ENCODE data around the gene EHD2.
A peak's percentile ranks its signal among the peaks of the same experiment; 100 is the strongest.
"Not testable (repeated sequence)": the region's sequence is repeated elsewhere in the genome, so short reads cannot be mapped to it uniquely, and the experiment has no call there.

Gene EHD2, protein sequence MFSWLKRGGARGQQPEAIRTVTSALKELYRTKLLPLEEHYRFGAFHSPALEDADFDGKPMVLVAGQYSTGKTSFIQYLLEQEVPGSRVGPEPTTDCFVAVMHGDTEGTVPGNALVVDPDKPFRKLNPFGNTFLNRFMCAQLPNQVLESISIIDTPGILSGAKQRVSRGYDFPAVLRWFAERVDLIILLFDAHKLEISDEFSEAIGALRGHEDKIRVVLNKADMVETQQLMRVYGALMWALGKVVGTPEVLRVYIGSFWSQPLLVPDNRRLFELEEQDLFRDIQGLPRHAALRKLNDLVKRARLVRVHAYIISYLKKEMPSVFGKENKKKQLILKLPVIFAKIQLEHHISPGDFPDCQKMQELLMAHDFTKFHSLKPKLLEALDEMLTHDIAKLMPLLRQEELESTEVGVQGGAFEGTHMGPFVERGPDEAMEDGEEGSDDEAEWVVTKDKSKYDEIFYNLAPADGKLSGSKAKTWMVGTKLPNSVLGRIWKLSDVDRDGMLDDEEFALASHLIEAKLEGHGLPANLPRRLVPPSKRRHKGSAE

GRCh38 chr19:47713046-47714021, at the start of gene EHD2:
Gene EHD2, plus strand, starts transcription at chr19:47713422. Its CDS starts 3,191 bp downstream, at chr19:47716613.
- DNase-seq (ENCODE audit: low read depth), result peak; percentile 37

- no peak for DNase-seq (ENCODE audit: low read depth)
Measured at GRCh38 chr19:47663435-47663910, 49.7 kb upstream of the EHD2 start.

- DNase-seq (ENCODE audit: low read depth), result no peak
Measured at GRCh38 chr19:47663911-47664771, 49.1 kb upstream of the EHD2 start.

GRCh38 chr19:47668556-47668955, 44.7 kb upstream of the EHD2 start:
- DNase-seq (ENCODE audit: low read depth), result not testable (repeated sequence)

- no peak for DNase-seq (ENCODE audit: low read depth)
Measured at GRCh38 chr19:47670736-47671135, 42.5 kb upstream of the EHD2 start.

DNA sequence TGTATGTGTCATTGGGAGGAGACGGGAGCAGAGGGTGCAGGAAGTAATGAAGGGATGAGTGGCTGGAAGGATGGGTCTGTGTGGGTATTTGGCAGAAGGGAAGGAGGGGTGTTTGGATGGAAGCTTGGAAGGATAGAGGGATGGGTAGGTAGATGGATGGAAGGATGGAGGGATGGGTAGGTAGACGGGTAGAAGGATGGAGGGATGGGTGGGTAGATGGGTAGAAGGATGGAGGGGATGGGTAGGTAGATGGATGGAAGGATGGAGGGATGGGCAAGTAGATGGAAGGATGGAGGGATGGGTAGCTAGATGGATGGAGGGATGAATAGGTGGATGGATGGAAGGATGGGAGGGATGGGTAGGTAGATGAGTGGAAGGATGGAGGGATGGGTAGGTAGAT, 41.7 kb upstream of the EHD2 start:
- no peak for DNase-seq (ENCODE audit: low read depth)

DNA sequence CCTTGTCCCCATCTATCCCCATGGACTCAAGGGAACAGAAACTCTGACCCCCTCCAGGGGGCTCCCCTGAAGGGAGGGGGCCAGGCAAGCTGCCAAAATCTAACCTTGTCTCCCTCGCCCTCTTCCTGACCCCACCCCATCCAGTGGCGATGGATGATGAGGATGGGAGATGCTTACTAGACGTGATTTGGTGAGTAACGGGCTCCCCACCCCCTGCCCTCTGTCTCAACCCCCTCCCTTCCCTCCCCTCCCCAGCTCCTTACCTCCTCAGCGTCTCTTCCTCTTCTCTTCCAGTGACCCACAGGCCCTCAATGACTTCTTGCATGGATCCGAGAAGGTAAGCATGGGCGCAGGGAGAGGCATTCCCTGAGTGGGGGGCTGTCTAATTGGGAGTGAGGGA, 39.8 kb upstream of the EHD2 start:
- no peak for DNase-seq (ENCODE audit: low read depth)

DNA sequence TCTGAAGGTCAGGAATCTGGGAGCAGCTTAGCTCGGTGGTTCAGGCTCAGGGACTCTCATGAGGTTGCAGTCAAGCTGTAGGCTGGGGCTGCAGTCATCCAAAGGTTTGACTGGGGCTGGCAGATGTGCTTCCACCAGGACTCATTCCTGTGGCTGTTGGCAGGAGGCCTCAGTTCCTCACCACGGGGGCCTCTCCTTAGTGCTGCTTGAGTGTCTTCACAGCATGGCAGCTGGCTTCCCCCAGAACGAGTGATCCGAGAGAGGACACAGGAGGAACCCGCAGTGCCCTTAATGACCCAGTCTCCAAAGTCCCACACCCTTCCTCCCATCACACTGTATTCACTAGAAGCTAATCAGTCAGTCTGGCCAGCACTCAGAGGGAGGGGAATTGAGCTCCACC, 38.7 kb upstream of the EHD2 start:
- no peak for DNase-seq (ENCODE audit: low read depth)

GRCh38 chr19:47675271-47675670, 38.0 kb upstream of the EHD2 start:
- no peak for DNase-seq (ENCODE audit: low read depth)

DNA sequence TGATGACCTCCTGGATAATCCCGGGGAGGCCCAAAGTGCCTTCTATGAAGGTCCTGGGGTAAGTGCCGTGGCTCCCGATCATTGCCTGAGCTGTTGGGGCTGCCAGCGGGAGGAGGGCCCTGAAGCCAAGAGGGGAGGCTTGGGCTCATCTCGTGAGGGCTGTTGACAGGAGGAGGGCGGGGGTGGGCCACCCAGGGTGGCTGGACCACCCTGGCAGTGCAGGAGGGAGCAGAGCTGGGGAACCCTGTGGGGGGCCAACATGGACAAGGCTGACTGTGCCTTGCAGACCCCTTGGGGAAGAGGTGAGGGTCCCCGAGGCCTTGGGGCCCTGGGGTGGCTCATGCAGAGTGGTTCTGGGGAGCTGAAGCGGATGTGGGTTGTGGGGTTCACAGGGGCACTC, 37.4 kb upstream of the EHD2 start:
- no peak for DNase-seq (ENCODE audit: low read depth)

- no peak for DNase-seq (ENCODE audit: low read depth)
Measured at GRCh38 chr19:47676811-47677210, 36.4 kb upstream of the EHD2 start.

GRCh38 chr19:47679251-47679900, 33.8 kb upstream of the EHD2 start:
- DNase-seq (ENCODE audit: low read depth), result no peak

DNA sequence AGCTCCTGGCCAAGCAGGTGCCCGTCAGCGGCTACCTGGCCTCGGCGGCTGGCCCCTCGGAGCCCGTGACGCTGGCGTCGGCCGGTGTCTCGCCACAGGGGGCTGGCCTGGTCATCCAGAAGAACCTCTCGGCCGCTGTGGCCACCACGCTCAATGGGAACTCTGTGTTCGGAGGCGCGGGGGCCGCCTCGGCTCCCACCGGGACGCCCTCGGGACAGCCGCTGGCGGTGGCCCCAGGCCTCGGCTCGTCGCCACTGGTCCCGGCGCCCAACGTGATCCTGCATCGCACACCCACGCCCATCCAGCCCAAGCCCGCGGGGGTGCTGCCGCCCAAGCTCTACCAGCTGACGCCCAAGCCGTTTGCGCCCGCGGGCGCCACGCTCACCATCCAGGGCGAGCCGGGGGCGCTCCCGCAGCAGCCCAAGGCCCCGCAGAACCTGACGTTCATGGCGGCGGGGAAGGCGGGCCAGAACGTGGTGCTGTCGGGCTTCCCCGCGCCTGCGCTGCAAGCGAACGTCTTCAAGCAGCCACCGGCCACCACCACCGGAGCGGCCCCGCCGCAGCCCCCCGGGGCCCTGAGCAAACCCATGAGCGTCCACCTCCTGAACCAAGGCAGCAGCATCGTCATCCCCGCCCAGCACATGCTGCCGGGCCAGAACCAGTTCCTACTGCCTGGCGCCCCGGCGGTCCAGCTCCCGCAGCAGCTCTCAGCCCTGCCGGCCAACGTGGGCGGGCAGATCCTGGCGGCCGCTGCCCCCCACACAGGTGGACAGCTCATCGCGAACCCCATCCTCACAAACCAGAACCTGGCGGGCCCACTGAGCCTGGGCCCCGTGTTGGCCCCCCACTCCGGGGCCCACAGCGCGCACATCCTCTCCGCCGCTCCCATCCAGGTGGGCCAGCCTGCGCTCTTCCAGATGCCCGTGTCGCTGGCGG, 33.0 kb upstream of the EHD2 start:
- DNase-seq (ENCODE audit: low read depth), result no peak

DNA sequence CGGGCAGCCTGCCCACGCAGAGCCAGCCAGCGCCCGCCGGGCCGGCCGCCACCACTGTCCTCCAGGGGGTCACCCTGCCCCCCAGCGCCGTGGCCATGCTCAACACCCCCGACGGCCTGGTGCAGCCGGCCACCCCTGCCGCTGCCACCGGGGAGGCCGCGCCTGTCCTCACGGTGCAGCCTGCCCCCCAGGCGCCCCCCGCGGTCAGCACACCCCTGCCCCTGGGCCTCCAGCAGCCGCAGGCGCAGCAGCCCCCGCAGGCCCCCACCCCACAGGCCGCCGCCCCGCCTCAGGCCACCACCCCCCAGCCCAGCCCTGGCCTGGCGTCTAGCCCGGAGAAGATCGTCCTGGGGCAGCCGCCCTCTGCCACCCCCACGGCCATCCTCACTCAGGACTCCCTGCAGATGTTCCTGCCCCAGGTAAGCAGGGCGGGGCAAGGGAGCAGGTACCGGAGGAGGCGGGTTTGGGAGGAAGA, 32.3 kb upstream of the EHD2 start:
- no peak for DNase-seq (ENCODE audit: low read depth)

GRCh38 chr19:47681388-47681787, 31.8 kb upstream of the EHD2 start:
- DNase-seq (ENCODE audit: low read depth), result no peak

DNA sequence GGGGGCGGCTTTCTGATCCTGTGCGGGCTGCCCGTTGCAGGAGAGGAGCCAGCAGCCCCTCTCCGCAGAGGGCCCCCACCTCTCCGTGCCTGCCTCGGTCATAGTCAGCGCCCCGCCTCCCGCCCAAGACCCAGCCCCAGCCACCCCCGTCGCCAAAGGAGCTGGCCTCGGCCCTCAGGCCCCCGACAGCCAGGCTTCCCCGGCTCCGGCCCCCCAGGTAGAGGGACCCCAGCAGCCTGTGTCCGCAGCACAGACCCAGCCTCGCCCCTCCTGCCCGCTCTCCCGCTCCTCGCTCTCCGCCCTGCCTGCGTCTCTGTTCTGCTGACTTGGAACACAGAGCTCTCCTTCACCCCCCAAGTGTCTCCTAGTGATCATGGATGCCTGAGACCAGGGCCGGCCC, 31.3 kb upstream of the EHD2 start:
- no peak for DNase-seq (ENCODE audit: low read depth)

DNA sequence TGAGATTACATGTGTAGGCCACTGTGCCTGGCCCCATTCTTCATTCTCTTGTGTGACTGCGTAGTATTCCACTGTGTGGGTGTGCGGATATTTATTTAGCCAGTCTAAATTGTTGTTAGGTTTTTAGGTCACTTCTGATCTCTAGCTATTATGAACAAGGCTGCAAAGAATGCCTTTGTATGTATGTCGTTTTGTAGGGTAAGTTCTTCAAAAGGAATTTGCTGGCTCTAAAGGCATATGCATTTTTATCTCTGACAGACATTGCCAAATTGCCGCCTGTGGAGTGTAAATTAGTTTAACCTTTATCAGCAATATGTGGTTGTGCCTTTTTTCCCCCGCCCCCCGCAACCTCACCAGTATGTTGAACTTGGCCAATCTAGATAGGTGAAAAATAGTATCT, 30.3 kb upstream of the EHD2 start:
- no peak for DNase-seq (ENCODE audit: low read depth)

- no peak for DNase-seq (ENCODE audit: low read depth)
Measured at GRCh38 chr19:47686679-47687450, 26.4 kb upstream of the EHD2 start.

DNA sequence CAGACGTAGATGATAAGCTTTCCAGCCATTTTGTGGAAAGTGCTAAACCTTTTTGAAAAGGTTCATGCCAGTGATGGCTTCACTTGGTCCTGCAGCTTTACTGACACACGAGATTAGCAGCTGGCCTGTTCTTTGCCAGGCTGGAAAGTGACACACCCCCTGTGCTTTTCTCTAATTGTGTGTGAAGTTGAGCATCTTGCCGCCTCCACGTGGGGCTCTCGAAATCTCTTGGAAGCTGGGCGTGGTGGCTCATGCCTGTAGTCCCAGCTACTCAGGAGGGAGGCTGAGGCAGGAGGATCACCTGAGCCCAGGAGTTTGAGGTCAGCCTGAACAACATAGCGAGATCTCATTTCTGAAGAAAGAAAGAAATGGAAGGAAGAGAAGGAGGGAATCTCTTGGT, 25.3 kb upstream of the EHD2 start:
- DNase-seq (ENCODE audit: low read depth), result no peak

Data from stimulated activated CD8-positive, alpha-beta memory T cell treated with anti-CD3 and anti-CD28 coated beads, Interleukin-15, amount 100 ng/mL, for 24 hours (primary cell).